GM12872 (cell line): Measurements from ENCODE around the gene PLA2G4B.

Experiments
- CTCF ChIP-seq: IDR thresholded peaks from 3 replicates; pipeline ENCODE4 v1.5.1; 2011; ENCODE audit warnings: low read depth, mild to moderate bottlenecking, low read length, moderate library complexity; ENCODE audit not compliant: insufficient read depth

Gene PLA2G4B

GRCh38 chr15:41801850-41802455 is 36.7 kb upstream of the PLA2G4B start:
- TF ChIP-seq CTCF: no peak

- no peak for TF ChIP-seq CTCF
These were observed 34.3 kb upstream of the PLA2G4B start for GRCh38 chr15:41804361-41804760.

DNA sequence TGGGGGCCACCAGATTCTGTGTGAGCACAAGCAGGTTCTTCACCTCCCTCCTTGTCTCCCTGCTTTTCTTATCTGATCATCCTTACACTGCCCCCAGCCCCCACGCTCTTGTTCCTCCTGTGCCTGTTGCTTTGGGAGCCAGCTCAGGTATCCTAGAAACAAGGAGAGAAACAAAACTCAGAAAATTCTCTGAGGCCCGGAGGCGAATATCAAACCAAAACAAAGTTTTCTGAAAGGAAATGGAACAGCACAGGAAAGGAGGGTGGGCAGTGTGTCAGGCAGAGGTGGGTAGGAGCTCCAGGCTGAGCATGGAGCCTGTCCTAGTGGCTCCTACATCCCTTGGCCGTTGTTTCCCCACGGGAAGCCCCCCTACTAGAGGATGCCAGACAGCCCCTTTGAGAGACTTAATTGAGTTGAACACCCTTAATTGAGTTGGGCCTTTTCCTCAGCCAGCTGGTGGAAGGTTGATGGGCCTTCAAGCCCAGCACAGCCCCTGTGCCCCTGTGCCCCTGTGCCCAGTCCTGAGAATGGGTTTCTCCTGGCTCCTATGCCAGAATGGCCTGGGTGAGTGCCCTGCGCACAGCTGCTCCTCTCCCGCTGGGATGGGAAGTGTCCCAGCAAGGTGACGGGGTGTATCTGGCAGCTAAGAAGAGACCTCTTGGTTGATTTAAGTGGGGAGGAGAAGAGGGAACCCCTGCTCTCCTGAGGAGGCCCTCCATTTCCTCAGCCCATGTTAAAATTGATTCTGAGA is 33.6 kb upstream of the PLA2G4B start:
- TF ChIP-seq CTCF: no peak

DNA sequence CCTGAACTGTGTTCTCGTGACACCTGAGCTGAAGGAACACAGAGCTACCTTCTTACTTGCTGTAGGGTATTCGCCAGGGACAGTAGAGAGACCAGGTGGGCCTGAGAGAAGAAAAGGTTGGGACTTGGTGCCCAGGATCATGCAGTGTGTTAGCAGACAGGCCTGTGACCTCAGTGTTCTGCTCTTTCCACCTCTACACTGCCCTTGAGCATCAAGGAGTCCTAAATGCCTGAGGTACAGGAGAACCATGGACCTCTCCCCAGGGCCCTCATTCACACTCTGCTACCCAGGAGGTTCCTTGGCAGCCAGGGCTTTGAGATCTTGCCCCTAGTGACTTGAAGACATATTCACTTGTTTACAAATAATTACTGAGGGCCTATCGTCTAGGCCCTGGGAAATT is 32.9 kb upstream of the PLA2G4B start:
- TF ChIP-seq CTCF: no peak

DNA sequence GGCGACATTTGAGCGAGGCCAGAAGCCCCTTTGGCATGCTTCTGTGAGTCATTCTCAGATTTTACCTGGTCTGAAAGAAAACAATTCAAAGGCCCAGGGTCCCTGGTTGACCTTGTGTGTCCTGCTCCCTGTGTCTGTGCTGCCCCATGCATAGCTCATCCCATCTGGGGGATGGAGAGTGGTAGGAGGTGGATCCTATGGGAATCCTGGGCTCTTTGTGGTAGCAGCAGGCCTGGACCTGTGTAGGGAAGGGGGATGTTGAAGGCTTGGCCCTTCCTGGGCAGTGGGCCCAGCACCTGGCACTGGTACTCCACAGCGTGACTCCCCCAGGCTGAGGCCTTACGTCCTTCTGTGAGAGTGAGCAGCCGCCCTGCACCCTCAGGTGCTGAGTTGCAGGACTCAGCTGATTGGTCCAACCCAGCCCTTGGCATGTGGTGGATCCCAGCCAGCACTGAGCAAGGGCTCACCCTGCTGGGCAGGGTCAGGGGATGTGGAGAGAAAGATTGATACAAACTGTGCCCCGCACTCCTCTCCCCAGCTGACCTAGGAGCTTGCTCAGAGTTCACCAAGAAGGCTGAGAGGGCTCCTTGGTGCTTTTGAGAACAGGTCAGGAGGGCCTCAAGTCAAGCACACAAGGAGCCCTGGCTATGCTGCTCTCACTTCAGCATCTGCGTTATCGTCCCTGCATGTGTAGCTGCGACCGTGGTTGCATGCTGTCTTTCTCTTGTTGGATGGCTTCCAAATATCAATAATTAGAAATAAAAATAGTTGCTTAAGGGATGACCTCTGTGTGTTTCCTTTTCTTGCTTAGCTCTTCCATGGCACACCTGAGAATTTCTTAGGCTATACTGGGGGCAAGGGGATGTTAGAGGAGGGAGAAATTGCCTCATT is 32.1 kb upstream of the PLA2G4B start:
- TF ChIP-seq CTCF: no peak

DNA sequence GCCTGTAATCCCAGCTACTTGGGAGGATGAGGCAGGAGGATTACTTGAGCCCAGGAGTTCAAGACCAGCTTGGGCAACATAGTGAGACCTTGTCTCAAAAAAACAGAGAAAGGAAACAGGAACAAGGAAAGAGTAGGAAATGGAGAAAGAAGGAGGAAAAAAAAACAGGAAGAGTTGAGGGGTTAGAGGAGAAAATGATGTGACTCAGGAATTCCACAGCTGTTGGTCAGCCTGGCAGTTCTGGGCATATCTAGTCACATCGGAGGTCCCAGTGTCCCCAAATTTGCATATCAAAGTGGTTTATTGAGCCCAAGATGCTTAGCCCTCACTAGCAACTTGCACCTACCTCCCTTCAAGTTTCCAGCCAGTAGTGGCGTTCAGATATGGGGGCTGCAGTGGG is 29.5 kb upstream of the PLA2G4B start:
- TF ChIP-seq CTCF: no peak

DNA sequence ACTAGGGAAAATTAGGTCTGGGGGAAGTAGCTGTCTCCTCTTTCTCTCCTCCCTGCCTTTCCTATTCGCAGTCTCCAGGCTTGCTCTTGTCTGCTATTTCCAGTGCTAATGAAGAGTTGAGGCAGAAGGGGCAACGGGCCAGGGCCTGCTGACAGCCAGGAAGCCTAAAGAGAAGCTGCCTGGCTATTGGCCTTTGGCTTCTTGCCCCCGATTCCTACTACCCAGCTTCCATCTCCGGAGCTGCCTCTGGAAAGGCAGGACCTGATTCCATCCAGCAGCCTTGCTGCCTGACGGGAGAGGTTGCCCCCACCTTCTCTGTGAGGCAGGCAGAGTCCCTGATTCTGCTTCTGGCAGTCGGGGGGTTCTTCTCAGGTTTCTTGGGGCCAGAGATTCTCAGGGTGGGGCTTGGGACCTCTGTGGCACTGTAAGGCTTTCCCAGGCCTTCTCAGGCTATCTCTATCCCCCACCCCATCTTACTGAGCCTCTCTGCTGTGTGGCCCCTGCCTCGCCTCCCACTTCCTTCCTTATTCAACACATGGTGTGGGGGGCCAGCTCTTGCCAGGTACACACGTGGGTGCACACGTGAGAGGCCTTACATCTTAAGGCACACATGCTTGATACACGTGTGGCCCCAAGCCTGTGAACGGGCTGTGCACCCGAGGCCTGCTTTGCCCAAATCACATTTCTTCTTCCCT is 29.0 kb upstream of the PLA2G4B start:
- TF ChIP-seq CTCF: no peak
